Measurements from ENCODE around the gene MEIOSIN.

MEIOSIN gene

DNA sequence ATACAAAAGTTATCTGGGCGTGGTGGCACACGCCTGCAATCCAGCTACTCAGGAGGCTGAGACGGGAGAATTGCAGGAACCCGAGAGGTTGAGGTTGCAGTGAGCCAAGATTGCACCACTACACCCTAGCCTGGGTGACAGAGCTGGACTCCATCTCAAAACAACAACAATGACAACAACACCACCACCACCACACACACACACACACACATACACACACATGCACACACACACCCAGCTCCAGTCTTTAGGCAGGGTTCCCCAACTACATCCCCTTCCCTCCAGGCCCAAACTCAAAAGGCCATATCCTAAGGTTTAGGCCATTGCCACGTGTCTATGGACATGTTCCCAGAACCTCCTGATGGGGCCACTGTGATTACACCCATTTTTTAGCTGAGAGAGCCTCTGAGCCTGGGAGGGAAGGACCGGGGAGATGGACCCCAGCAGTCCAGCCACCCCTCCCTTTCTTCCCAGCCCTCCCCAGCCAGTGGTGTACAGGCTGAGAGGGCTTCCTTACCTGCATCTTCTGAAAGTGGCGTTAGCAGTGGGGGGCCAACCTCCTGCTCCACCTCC is 68.5 kb downstream of the MEIOSIN start:
- H3K27ac ChIP-seq = no peak overlapping the region
- TF ChIP-seq CTCF (conservative IDR thresholded peaks at IDR 0.05) (no peak), ZFX (IDR thresholded peaks at IDR 0.05) (no peak)

- TF ChIP-seq ZFX (IDR thresholded peaks at IDR 0.05) = no peak
- TF ChIP-seq CTCF (conservative IDR thresholded peaks at IDR 0.05) = no peak
- no peak overlapping the region for H3K27ac ChIP-seq
These were observed 71.1 kb downstream of the MEIOSIN start for GRCh38 chr19:45804140-45804958.

- H3K27ac ChIP-seq = no peak overlapping the region
- TF ChIP-seq ZFX (IDR thresholded peaks at IDR 0.05) (no peak), CTCF (conservative IDR thresholded peaks at IDR 0.05) (no peak)
These were observed 71.7 kb downstream of the MEIOSIN start for GRCh38 chr19:45804959-45805230.

- no peak overlapping the region for H3K27ac ChIP-seq
- no peak for TF ChIP-seq ZFX (IDR thresholded peaks at IDR 0.05)
- no peak for TF ChIP-seq CTCF (conservative IDR thresholded peaks at IDR 0.05)
These were observed 72.5 kb downstream of the MEIOSIN start for GRCh38 chr19:45805719-45806118.

DNA sequence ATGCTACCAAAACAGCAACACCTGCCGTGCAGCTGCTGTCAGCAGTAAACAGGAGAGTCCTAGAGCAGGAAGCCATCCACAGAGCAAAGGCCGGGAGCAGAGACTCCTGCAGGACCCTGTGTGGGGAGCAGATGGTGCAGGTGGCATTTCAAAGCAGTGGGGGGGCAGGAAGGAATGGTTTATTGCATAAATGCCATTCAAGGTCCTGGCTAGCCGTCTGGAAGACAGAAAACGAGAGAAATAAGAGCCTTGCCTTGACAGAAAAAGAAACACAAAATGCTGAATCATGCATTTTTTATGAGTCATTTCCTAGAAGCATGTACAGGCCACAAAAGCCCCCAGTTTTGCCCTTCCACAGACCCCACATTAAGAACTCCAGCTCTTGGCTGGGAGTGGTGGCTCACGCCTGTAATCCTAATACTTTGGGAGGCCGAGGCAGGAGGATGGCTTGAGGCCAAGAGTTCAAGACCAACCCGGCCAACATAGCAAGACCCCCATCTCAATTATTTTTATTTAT is 76.5 kb downstream of the MEIOSIN start:
- no peak for TF ChIP-seq ZFX (IDR thresholded peaks at IDR 0.05)
- no peak for TF ChIP-seq CTCF (conservative IDR thresholded peaks at IDR 0.05)
- H3K27ac ChIP-seq = no peak overlapping the region

DNA sequence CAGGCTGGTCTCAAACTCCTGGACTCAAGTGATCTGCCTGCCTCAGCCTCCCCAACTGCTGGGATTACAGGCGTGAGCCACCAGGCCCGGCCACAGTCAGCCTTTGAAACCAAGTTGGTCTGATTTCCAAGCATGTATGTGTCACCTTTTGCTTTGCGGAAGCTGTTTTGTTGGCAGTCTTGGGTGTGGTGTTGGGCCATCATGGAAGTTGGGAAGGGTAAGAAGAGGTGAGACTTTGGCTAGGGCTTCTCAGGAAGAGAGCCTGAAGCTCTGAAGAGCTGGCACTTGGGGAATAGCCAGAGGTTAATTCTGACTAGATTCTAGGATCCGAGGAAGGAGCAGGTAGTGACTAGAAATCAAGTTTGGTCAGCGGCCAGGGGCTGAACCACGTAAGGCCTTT is 79.1 kb downstream of the MEIOSIN start:
- TF ChIP-seq CTCF (conservative IDR thresholded peaks at IDR 0.05) = no peak
- no peak for TF ChIP-seq ZFX (IDR thresholded peaks at IDR 0.05)
- H3K27ac ChIP-seq = no peak overlapping the region

Data from C4-2B (cell line).